ELF-1 (cell line): ENCODE results near the gene HGF.

Experiments used
- DNase-seq: peaks from one replicate; pipeline ENCODE4 v3.0.0-alpha.2; 2016; ENCODE audit warnings: low read depth, low spot score

Gene HGF

DNA sequence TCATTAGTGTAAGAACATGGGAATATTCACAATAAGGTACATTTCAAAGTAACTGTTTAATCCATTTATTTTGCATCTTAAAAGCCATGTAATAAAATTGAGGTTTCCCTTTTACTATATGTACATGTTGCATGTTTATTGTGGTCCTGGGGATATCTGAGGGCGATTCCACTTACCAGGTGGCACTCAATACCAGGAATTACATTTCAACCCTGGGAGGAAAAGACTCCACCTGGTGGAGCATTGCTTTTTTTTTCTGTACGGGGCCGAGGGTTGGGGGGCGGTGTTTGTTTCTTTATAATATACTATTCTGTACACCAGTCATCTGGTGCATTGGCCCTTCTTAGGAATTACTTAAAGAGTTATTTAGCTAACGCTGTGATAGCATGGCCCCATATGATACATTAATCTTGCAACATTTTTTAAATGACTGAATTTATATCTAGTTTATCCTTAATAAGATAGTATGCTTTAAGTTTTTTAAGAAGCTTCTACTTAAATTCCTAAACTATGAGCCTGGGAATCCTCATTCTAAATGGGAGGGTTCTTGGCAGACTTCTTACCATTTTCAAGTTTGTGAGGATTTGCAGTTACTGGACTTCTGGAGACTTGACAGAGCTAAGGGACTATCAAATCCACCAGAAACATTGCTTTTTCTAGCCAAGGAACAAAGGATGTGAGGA is 7.2 kb upstream of the HGF start:
- DNase-seq, result no peak

DNA sequence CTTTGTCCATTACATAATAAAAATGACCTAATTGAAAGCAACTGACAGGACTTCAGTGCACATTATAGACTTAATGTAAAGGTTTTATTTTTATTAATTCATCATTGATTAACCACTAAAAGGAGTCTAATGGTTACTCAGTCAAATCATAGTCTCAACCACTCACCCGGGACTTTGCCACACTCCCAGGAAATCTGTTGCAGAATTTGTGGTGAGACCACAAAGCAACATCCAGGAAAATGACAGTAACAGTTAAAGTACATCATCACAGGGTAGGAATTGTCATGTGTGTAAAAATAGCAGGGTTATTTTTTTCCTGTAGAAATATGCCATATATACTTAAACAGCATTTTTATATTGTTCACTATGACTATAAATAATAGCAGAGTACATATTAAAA is 6.3 kb upstream of the HGF start:
- DNase-seq, result no peak

DNA sequence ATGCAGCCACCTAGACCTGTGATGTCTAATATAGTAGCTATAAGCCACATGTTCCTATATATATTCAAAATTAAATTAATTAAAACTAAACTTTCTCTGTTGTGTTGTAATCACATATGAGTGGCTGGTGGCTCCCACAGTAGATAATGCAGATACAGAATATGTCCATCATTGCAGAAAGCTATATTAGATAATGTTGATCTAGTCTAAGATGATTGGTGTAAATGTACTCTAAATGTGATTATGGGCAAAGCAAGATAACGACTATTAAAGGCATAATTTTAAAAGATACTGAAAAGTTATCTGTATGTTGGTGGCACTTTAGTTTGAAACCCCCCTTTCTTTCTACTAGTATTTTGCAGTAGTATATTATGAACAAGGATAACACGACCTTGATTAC is 5.7 kb upstream of the HGF start:
- DNase-seq, result no peak

- no peak for DNase-seq
Measured at GRCh38 chr7:81774551-81774950, 4.7 kb upstream of the HGF start.

DNA sequence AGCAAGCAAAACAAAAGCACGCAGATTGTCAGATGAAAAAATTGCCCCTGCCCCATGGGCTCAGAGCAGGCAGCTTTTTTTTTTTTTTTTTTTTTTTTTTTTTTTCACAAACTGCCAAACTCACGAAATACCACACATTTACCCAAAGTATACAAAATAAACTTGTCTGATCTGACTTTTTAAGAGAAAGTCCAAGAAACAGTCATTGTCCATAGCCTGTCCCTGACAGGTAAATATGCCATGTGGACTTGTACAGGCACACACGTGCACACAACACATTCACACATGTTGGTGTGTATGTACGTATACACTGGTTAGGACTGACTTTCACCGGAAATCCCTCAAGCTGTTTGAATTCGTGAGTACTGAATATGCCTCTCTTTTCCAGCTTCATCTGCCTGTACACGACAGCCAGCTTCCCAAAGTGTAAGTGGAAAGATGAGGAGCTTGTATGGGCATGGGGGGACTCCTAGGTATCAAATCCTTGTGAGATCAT is 929 bp upstream of the HGF start:
- no peak for DNase-seq

DNA sequence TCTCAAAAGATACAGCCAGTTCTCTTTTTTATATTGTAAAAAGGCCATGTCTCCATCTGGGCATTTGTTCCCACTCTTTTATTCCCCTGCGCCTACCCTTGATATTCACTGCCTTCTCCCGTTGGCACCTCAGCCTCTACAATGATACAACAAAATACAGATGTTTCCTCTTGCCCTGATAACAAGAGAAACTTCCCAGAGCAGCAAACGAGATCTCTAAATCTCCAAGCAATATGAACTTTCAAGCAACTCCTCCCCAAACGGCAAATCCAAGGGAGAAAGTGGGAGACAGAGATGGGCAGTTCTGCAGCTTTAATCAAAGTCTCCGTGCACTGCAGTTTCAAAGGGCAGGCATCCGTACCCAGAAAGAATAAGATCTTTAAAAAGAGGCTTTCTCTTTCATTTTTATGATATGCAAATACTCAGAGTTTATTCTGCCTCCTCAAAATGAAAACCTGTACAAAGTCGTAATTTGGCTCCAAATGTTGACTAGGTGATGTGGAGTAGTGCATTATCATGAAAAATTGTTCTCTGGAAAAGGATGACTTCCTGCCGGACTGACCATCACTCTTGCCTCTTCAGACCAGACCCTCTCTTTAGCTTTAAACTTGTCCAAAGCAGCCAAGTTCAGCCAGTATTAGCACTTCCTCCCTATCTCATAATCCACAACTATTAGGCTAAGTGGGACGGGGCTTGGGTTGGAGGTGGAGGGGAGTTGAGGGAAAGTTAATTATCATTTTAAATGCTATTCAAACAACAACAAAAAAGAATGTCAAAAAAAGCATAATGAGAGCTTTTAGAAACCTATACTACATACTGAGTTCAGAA is 682 bp downstream of the HGF start:
- no peak for DNase-seq

GRCh38 chr7:81767926-81768325 is 1.9 kb downstream of the HGF start:
- DNase-seq, result no peak

GRCh38 chr7:81761821-81762220 is 8.0 kb downstream of the HGF start:
- DNase-seq, result peak; percentile 59

GRCh38 chr7:81761031-81761430 is 8.8 kb downstream of the HGF start:
- no peak for DNase-seq

- no peak for DNase-seq
Measured at GRCh38 chr7:81754918-81755696, 14.7 kb downstream of the HGF start.

- no peak for DNase-seq
Measured at GRCh38 chr7:81753392-81753791, 16.5 kb downstream of the HGF start.

- DNase-seq, result no peak
Measured at GRCh38 chr7:81752318-81752714, 17.5 kb downstream of the HGF start.

GRCh38 chr7:81751619-81752317 is 18.1 kb downstream of the HGF start:
- no peak for DNase-seq

GRCh38 chr7:81745637-81746036 is 24.2 kb downstream of the HGF start:
- DNase-seq, result no peak

DNA sequence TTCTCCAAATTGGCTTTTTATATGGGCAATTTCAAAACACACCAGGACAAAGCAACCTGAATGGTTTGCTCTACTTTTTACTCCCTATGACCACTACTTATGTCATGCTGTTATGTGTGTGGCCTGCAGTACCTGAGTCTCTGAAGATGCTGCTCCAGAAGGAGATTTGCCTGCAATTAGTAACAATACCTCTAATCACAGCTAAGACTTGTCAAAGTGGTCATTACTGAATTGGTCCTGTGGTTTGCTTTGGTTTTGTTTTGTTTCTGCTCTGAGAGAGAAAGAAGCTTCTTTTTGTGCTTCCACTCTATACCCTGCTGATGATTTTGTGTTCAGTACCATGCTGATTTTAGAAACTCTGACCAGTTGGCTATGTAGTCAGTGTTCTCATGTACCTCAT is 25.5 kb downstream of the HGF start:
- DNase-seq, result no peak

- DNase-seq, result no peak
Measured at GRCh38 chr7:81743665-81744064, 26.2 kb downstream of the HGF start.

- DNase-seq, result no peak
Measured at GRCh38 chr7:81743201-81743600, 26.6 kb downstream of the HGF start.

DNA sequence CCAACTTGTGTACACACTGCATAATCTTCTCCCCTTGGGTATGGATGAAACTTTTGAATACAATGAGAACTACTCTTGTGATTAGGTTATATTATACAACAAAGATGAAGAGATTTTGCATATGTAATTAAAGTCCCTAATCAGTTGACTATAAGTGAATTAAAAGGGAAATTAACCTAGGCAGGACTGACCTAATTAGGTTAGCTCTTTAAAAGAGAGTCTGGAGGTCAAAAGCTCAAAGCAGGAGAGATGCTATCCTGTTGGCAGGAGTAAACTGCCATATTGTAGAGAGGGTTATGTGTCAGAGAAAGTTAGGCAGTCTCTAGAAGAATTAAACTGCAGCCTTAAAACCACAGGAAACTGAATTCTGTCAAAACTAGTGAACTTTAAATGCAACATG is 29.4 kb downstream of the HGF start:
- no peak for DNase-seq

DNA sequence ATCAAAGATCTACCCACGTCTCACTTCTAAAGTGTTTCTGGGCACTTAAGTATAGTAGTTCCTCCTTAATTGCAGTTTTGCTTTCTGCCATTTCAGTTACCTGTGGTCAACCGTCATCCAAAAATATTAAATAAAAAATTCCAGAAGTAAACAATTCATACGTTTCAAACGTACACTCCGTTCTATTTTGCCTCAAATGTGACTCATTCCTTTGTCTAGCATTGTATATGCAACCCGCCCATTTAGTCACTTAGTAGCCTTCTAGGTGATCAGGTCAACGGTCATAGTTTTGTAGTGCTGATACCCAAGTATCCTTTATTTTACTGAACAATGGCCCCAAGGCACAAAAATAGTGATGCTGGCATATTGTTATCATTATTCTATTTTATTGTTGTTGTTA is 33.8 kb downstream of the HGF start:
- DNase-seq, result no peak

DNA sequence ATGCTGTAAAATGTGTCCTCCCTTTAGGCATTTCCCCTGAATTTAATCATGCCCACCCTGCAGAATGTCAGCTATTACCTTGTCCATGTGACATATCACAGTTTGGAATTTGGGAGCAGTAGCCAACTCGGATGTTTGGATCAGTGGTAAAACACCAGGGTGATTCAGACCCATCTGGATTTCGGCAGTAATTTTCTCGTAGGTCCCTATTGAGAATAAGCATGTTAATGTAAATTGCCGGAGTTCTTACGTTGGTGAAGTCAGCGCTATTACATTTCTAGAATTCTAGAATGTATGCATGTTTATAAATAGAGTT is 44.1 kb downstream of the HGF start:
- peak; percentile 4 for DNase-seq

DNA sequence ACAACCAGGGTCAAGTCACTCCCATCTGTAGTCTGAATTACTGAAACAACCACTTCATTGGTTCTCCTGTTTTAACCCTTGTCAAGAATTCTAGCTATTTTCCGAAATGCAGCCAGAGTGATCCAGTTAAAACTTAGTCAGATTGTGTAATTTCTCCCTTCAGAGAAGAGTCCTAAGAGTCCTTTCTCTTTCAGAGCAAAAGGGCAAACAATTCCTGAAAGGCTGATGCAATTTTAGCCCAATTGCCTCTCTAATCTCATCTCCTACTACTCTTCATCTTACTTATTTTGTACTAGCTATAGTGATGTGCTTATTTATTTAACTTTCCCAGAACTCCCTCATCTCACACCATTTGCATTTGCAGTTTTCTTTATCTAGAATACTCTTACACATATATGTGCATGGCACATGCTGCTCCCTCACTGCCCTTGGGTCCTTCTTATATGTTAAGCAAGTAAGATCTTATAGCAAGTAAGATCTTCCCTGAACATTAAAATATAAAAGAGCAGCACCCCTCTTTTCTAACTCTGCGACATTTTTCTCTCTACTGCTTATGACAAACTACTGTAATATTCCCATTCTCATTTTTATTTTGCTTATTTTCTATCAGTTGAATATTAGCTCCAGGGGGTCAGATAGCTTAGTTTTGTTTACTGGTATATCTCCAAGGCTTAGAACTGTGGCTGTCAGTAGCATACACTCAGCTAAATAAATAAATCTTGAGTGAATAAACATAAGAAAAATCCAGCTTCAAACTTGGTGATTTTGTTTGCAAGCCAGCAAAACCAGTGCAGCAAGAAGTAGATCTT is 44.6 kb downstream of the HGF start:
- no peak for DNase-seq
